ENCODE results near the gene NIPA2.

The NIPA2 gene

DNA sequence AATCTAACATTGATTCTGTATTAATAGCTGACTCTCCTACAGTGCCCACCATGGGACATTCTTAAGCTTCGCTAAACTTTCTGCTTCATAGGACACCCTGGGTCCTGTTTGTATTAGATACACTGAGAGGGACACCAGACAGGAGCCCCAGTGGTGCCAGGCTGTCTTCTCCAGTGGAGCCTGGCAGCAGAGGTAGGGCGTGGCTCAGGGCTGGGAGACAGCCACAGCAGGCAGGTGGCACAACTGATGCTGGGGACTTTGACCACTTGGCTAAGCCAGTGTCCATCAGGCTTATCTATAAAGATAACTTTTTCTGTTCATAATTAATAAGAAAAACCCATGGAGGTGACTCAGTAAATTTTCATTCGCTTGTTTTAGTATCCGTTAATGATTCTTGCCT lies 30.2 kb upstream of the NIPA2 start:
- H3K27me3 ChIP-seq (ENCODE audit: insufficient read depth, low read length): no peaks in the 10 kb centered on the region
- no peaks in the 10 kb centered on the region for H3K4me1 ChIP-seq (ENCODE audit: control insufficient read depth, insufficient read depth, low read length, unreplicated experiment)
- H3K36me3 ChIP-seq (ENCODE audit: insufficient read depth, low read length): no peaks in the 10 kb centered on the region
- H3K79me2 ChIP-seq (ENCODE audit: control insufficient read depth, insufficient read depth, low read length, unreplicated experiment): peaks cover 4% of the 10 kb centered on the region
- H2AFZ ChIP-seq (ENCODE audit: low read length, unreplicated experiment): no peak overlapping the region
- no peak overlapping the region for H3K4me3 ChIP-seq (ENCODE audit: low read depth, low read length)
- no peak overlapping the region for H3K27ac ChIP-seq (ENCODE audit: low read depth, low read length)

DNA sequence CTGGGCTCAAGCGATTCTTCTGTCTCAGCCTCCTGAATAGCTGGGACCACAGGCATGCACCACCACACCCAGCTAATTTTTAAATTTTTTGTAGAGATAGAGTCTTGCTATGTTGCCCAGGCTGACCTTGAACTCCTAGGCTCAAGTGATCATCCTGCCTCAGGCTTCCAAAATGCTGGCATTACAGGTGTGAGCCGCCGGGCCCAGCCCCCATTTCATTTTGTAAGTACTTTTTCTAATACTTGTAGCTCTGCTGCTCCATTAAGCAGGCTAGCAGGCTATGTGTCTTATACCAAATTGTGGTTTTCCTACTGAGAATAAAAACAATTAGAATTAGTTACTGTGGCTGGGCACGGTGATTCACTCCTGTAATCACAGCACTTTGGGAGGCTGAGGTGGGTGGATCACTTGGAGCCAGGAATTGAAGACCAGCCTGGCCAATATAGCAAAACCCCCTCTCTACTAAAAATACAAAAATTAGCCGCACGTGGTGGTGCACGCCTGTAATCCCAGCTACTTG lies 29.6 kb upstream of the NIPA2 start:
- H3K79me2 ChIP-seq (ENCODE audit: control insufficient read depth, insufficient read depth, low read length, unreplicated experiment): peaks cover 4% of the 10 kb centered on the region
- no peak overlapping the region for H2AFZ ChIP-seq (ENCODE audit: low read length, unreplicated experiment)
- no peaks in the 10 kb centered on the region for H3K36me3 ChIP-seq (ENCODE audit: insufficient read depth, low read length)
- H3K4me1 ChIP-seq (ENCODE audit: control insufficient read depth, insufficient read depth, low read length, unreplicated experiment): no peaks in the 10 kb centered on the region
- no peak overlapping the region for H3K27ac ChIP-seq (ENCODE audit: low read depth, low read length)
- no peak overlapping the region for H3K4me3 ChIP-seq (ENCODE audit: low read depth, low read length)
- no peaks in the 10 kb centered on the region for H3K27me3 ChIP-seq (ENCODE audit: insufficient read depth, low read length)

DNA sequence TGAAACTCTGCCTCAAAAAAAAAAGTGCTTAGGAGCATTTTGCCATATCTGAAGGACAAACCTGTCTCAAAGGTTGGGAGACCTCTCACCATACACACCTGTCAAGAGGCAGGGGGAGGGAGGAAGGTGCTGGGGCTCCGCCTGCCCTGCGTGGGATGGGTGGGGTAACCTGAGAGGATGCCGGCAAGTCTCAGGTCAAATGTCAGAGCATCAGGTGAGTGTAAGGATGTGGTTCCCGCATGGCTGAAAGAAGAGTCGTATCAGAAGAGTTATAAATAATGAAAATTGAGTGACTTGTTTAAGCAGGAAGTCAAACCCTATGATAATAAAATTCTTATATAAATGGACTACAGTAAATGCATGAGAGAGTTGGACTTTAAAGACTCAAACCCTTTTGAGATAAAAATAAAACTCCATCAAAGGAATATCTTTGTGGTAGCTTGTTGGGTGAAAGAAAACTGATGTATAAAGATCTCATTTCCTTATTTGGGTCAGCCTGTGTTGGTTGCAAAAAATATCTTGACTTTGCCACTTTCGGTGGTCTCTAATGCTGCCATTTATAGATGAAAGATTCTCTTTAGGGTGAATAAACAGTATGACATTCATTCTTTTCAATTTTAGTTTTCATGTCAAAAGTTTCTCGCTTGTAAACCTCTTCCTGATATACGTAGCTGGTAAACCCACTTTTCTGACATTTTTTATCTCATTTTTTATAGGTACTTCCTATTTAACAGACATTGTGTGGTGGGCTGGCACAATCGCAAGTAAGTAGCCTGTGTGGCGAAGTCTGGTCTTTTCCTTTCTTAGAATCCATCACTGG lies 28.2 kb upstream of the NIPA2 start:
- H3K27me3 ChIP-seq (ENCODE audit: insufficient read depth, low read length): no peaks in the 10 kb centered on the region
- H3K36me3 ChIP-seq (ENCODE audit: insufficient read depth, low read length): no peaks in the 10 kb centered on the region
- no peaks in the 10 kb centered on the region for H3K79me2 ChIP-seq (ENCODE audit: control insufficient read depth, insufficient read depth, low read length, unreplicated experiment)
- no peak overlapping the region for H3K4me3 ChIP-seq (ENCODE audit: low read depth, low read length)
- no peak overlapping the region for H3K27ac ChIP-seq (ENCODE audit: low read depth, low read length)
- H2AFZ ChIP-seq (ENCODE audit: low read length, unreplicated experiment): no peak overlapping the region
- no peaks in the 10 kb centered on the region for H3K4me1 ChIP-seq (ENCODE audit: control insufficient read depth, insufficient read depth, low read length, unreplicated experiment)

DNA sequence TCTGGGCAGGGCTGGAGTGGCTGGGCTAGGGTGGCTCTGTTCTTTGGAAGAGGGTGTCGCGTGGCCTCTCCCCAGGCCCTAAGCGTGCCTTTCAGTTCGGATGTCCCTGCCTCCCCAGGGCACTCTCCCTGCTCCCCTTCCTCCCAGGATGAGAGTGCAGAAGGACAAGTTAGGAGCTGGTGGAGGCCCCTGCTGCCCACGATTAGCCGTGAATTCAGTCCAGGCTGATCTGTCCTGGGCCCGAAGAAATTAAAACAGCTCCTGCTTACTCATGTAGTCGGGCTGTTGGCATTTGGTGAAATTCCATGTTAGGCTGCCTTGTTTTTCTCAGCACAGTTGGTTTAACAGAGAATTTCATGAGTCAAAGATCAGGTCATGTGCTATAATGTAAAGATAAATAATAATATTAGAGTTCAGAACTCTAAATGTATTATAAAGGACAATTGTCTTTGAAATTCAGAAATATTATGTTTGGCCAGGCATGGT lies 27.6 kb upstream of the NIPA2 start:
- H2AFZ ChIP-seq (ENCODE audit: low read length, unreplicated experiment): no peak overlapping the region
- H3K36me3 ChIP-seq (ENCODE audit: insufficient read depth, low read length): no peaks in the 10 kb centered on the region
- H3K4me3 ChIP-seq (ENCODE audit: low read depth, low read length): no peak overlapping the region
- no peaks in the 10 kb centered on the region for H3K79me2 ChIP-seq (ENCODE audit: control insufficient read depth, insufficient read depth, low read length, unreplicated experiment)
- H3K27me3 ChIP-seq (ENCODE audit: insufficient read depth, low read length): no peaks in the 10 kb centered on the region
- H3K27ac ChIP-seq (ENCODE audit: low read depth, low read length): no peak overlapping the region
- no peaks in the 10 kb centered on the region for H3K4me1 ChIP-seq (ENCODE audit: control insufficient read depth, insufficient read depth, low read length, unreplicated experiment)

DNA sequence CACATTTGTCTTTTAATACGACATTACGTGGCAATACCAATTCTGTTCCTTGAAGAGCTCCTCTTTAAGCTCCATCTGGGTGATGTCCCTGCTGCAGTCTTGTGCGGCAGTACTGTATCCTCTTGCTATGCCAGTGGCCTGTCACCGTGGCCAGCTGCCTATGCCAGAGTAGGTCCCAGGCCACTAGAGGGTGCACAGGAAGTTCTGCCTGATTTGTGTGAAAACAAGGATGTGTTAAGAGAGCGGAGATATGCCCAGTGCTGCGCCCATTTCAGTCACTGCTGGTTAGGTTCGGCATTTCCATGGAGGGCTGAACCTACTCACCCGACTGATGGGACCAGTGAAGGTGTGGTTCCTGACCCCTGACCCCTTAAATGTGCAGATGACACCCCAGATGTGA lies 26.8 kb upstream of the NIPA2 start:
- Histone ChIP-seq H3K27me3 (ENCODE audit: insufficient read depth, low read length) (no peaks in the 10 kb centered on the region), H3K27ac (ENCODE audit: low read depth, low read length) (no peak overlapping the region), H3K36me3 (ENCODE audit: insufficient read depth, low read length) (no peaks in the 10 kb centered on the region), H2AFZ (ENCODE audit: low read length, unreplicated experiment) (no peak overlapping the region), H3K4me3 (ENCODE audit: low read depth, low read length) (no peak overlapping the region), H3K4me1 (ENCODE audit: control insufficient read depth, insufficient read depth, low read length, unreplicated experiment) (no peaks in the 10 kb centered on the region), H3K79me2 (ENCODE audit: control insufficient read depth, insufficient read depth, low read length, unreplicated experiment) (no peaks in the 10 kb centered on the region)

DNA sequence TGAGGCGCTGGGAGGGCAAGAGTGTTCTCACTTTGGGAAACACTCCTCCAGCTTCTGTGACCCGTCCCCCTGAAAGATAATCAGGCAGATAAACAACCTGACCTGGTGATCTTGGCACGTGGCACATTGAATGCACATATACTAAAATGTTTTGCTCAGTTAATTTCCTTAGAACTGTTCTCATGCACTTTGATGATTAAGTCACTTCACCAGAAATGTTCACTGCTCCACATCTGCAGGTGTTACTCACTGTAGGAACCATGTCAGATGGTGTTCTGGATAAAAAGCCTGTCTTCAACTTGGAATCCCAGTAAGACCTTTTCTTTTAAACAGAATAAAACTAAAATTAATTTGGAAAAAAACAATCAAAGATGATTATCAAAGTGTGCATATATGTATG lies 24.6 kb upstream of the NIPA2 start:
- H3K27ac ChIP-seq (ENCODE audit: low read depth, low read length): no peak overlapping the region
- no peak overlapping the region for H2AFZ ChIP-seq (ENCODE audit: low read length, unreplicated experiment)
- H3K27me3 ChIP-seq (ENCODE audit: insufficient read depth, low read length): no peaks in the 10 kb centered on the region
- no peak overlapping the region for H3K4me3 ChIP-seq (ENCODE audit: low read depth, low read length)
- no peaks in the 10 kb centered on the region for H3K36me3 ChIP-seq (ENCODE audit: insufficient read depth, low read length)
- H3K4me1 ChIP-seq (ENCODE audit: control insufficient read depth, insufficient read depth, low read length, unreplicated experiment): no peaks in the 10 kb centered on the region
- H3K79me2 ChIP-seq (ENCODE audit: control insufficient read depth, insufficient read depth, low read length, unreplicated experiment): no peaks in the 10 kb centered on the region

DNA sequence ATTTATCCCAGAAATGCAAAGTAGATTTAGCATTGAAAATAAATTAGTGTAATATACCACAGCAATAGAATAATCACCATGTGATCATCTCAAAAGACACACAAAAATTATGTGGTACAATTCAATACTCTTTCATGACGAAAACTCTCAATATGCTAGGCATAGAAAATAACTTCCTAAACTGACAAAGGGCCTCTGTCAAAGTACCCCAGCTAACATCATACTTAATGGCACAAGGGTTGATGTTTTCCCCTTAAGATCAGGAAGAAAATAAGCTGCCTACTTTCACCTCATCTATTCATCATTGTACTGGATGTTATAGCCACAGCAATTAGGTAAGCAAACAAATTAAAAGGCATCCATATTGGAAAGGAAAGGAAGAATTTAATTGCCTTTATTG lies 22.7 kb upstream of the NIPA2 start:
- Histone ChIP-seq H2AFZ (ENCODE audit: low read length, unreplicated experiment) (no peak overlapping the region), H3K4me1 (ENCODE audit: control insufficient read depth, insufficient read depth, low read length, unreplicated experiment) (no peaks in the 10 kb centered on the region), H3K27ac (ENCODE audit: low read depth, low read length) (no peak overlapping the region), H3K4me3 (ENCODE audit: low read depth, low read length) (no peak overlapping the region), H3K79me2 (ENCODE audit: control insufficient read depth, insufficient read depth, low read length, unreplicated experiment) (no peaks in the 10 kb centered on the region), H3K27me3 (ENCODE audit: insufficient read depth, low read length) (no peaks in the 10 kb centered on the region), H3K36me3 (ENCODE audit: insufficient read depth, low read length) (no peaks in the 10 kb centered on the region)

DNA sequence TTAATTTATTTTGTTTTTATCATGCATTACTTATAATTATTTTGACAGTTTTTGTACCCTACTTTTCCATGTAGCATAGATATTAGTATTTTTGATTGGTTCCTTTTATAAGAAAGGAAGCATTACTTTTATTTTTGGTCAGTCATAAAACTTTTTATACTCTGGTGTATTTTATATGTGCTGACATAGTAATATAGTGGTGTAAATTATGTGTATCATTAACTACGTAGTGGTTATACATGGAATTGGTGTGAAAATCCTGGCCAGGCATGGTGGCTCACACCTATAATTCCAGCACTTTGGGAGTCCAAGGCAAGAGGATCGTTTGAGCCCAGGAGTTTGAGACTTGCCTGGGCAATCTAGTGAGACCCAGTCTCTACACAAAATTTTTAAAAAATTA lies 18.8 kb upstream of the NIPA2 start:
- no peak overlapping the region for H3K27ac ChIP-seq (ENCODE audit: low read depth, low read length)
- no peak overlapping the region for H3K4me3 ChIP-seq (ENCODE audit: low read depth, low read length)
- H3K4me1 ChIP-seq (ENCODE audit: control insufficient read depth, insufficient read depth, low read length, unreplicated experiment): no peaks in the 10 kb centered on the region
- H3K36me3 ChIP-seq (ENCODE audit: insufficient read depth, low read length): peaks cover 5% of the 10 kb centered on the region
- no peak overlapping the region for H2AFZ ChIP-seq (ENCODE audit: low read length, unreplicated experiment)
- H3K27me3 ChIP-seq (ENCODE audit: insufficient read depth, low read length): no peaks in the 10 kb centered on the region
- H3K79me2 ChIP-seq (ENCODE audit: control insufficient read depth, insufficient read depth, low read length, unreplicated experiment): no peaks in the 10 kb centered on the region

DNA sequence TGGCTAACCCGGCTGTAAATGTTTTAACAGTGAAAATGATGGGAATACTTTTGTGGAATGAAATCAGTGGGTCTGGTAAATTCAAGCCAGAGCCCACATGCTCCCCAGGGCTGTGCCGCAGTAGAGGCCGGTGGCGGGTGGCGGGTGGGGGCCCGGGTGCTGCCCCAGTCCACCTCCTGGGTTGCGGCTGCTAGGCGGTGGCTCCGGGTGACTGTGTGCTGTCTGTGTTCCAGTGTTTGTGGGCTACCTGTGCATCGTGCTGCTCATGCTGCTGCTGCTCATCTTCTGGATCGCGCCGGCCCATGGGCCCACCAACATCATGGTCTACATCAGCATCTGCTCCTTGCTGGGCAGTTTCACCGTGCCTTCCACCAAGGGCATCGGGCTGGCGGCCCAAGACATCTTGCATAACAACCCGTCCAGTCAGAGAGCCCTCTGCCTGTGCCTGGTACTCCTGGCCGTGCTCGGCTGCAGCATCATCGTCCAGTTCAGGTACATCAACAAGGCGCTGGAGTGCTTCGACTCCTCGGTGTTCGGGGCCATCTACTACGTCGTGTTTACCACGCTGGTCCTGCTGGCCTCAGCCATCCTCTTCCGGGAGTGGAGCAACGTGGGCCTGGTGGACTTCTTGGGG lies 14.9 kb upstream of the NIPA2 start:
- H3K4me3 ChIP-seq (ENCODE audit: low read depth, low read length): no peak overlapping the region
- H3K4me1 ChIP-seq (ENCODE audit: control insufficient read depth, insufficient read depth, low read length, unreplicated experiment): no peaks in the 10 kb centered on the region
- H3K27me3 ChIP-seq (ENCODE audit: insufficient read depth, low read length): no peaks in the 10 kb centered on the region
- peaks cover 8% of the 10 kb centered on the region for H3K36me3 ChIP-seq (ENCODE audit: insufficient read depth, low read length)
- H3K79me2 ChIP-seq (ENCODE audit: control insufficient read depth, insufficient read depth, low read length, unreplicated experiment): no peaks in the 10 kb centered on the region
- H2AFZ ChIP-seq (ENCODE audit: low read length, unreplicated experiment): no peak overlapping the region
- no peak overlapping the region for H3K27ac ChIP-seq (ENCODE audit: low read depth, low read length)

DNA sequence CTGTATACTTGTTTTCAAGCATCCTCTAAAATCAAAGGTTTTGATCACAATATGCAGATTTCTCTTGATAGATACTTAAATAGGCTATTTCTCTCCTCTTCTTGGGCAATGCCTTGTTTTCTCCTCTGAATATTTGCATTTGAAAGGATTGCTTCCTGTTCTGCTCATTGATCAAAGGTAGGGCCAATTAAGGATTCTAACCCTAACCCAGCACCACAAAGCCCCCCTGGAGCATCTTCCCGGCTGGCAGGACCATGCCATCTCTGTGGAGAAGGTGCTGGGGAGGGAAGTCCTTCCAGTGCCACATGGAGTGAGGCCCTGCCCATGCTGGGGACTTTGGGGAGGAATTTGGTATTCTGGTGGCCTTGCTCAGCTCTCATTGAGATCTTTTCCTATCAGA lies 11.3 kb upstream of the NIPA2 start:
- no peaks in the 10 kb centered on the region for H3K4me1 ChIP-seq (ENCODE audit: control insufficient read depth, insufficient read depth, low read length, unreplicated experiment)
- no peak overlapping the region for H3K4me3 ChIP-seq (ENCODE audit: low read depth, low read length)
- H3K27ac ChIP-seq (ENCODE audit: low read depth, low read length): no peak overlapping the region
- no peaks in the 10 kb centered on the region for H3K79me2 ChIP-seq (ENCODE audit: control insufficient read depth, insufficient read depth, low read length, unreplicated experiment)
- H2AFZ ChIP-seq (ENCODE audit: low read length, unreplicated experiment): no peak overlapping the region
- no peaks in the 10 kb centered on the region for H3K27me3 ChIP-seq (ENCODE audit: insufficient read depth, low read length)
- H3K36me3 ChIP-seq (ENCODE audit: insufficient read depth, low read length): peaks cover 8% of the 10 kb centered on the region

DNA sequence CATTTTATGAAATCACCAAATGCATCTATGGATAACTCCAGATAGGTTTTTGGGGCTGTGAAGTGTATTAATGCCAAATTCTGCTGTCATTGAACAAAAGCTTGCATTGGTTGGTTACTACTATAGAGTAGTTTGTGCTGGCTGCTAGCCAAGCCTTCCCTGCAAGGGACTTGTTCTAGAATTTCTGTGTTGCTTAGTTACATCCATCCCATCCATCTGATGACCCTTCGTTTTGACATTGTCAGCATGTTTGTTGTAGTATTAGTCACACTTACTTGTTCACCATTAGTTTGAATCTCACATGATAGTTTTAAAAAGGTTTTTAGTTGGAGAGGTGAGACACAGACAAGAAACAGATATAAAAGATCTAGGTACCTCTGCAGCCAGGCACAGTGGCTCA lies 7.0 kb upstream of the NIPA2 start:
- H2AFZ ChIP-seq (ENCODE audit: low read length, unreplicated experiment): no peak overlapping the region
- H3K27ac ChIP-seq (ENCODE audit: low read depth, low read length): no peak overlapping the region
- no peaks in the 10 kb centered on the region for H3K36me3 ChIP-seq (ENCODE audit: insufficient read depth, low read length)
- peaks cover 3% of the 10 kb centered on the region for H3K4me1 ChIP-seq (ENCODE audit: control insufficient read depth, insufficient read depth, low read length, unreplicated experiment)
- no peak overlapping the region for H3K4me3 ChIP-seq (ENCODE audit: low read depth, low read length)
- no peaks in the 10 kb centered on the region for H3K27me3 ChIP-seq (ENCODE audit: insufficient read depth, low read length)
- no peaks in the 10 kb centered on the region for H3K79me2 ChIP-seq (ENCODE audit: control insufficient read depth, insufficient read depth, low read length, unreplicated experiment)

All from ACC112 (cell line).